H1 (cell line): ENCODE data around the gene OSBP2. TPM values are rescaled to one million over a fixed set of nuclear protein-coding genes. Genes with fewer than 3 reads are reported as not detected.

Experiments used
- CTCF ChIA-PET: fragments of 300-600 bp; sonication (Branson Sonifier 250); formaldehyde crosslinking; loops from one replicate; lab custom pipeline; 2021; ENCODE audit not compliant: partially characterized antibody; lab: Charles Lee
- POLR2A ChIA-PET: fragments of 300-600 bp; sonication (Branson Sonifier 250); formaldehyde crosslinking; loops from one replicate; lab custom pipeline; 2021; ENCODE audit warnings: inconsistent platforms; ENCODE audit not compliant: partially characterized antibody; lab: Charles Lee
- DNase-seq, 2 experiments: peaks; one replicate each; pipeline versions ENCODE4 v3.0.0 to v3.0.0-alpha.2; 2010 to 2022; ENCODE audit warnings: low spot score in 2 of 2, low read depth in 1 of 2, mixed read lengths in 1 of 2
- FAIRE-seq: peaks from 2 replicates; lab custom pipeline; 2011; peaks lifted over from hg19 to GRCh38; lab: Jason Lieb, UNC
- H2AFZ ChIP-seq: 2 replicates; pipeline ENCODE4 v1.8.1; 2012; ENCODE audit warnings: low read length, inconsistent platforms
- H2AK5ac ChIP-seq: 2 replicates; pipeline ENCODE4 v1.6.1; 2013; ENCODE audit warnings: low read depth, low read length
- H2BK120ac ChIP-seq: replicated peaks from 2 replicates; pipeline ENCODE3; 2013; ENCODE audit warnings: low read depth, low read length, inconsistent platforms
- H2BK12ac ChIP-seq: 2 replicates; pipeline ENCODE4 v1.6.1; 2013; ENCODE audit warnings: low read depth, low read length
- H2BK15ac ChIP-seq: 2 replicates; pipeline ENCODE4 v1.6.1; 2013; ENCODE audit warnings: low read length
- H2BK20ac ChIP-seq: 2 replicates; pipeline ENCODE4 v1.6.1; 2013; ENCODE audit warnings: low read length
- H2BK5ac ChIP-seq: 2 replicates; pipeline ENCODE4 v1.6.1; 2013; ENCODE audit warnings: low read depth, low read length
- H3K14ac ChIP-seq: 2 replicates; pipeline ENCODE4 v1.6.1; 2013; ENCODE audit warnings: inconsistent platforms; ENCODE audit not compliant: insufficient read length
- H3K18ac ChIP-seq: 2 replicates; pipeline ENCODE4 v1.6.1; 2013; ENCODE audit warnings: low read length; ENCODE audit errors: extremely low read depth
- H3K23ac ChIP-seq: 2 replicates; pipeline ENCODE4 v1.6.1; 2013; ENCODE audit warnings: inconsistent platforms; ENCODE audit not compliant: insufficient read length
- H3K23me2 ChIP-seq: 2 replicates; pipeline ENCODE4 v1.6.1; 2013; ENCODE audit warnings: low read depth, low read length
- H3K27ac ChIP-seq: 2 replicates; pipeline ENCODE4 v1.6.1; 2011; ENCODE audit warnings: low read depth, low read length, inconsistent platforms
- H3K27me3 ChIP-seq, 4 experiments: replicated peaks in 1 of 4; 1 replicate in 1 of 4; 2 replicates in 3 of 4; pipeline versions ENCODE4 v1.6.1 to v1.8.1; 2011 to 2013; ENCODE audit warnings: low read length in 3 of 4, mild to moderate bottlenecking in 3 of 4, inconsistent platforms in 2 of 4, mixed read lengths in 2 of 4, moderate library complexity in 1 of 4; ENCODE audit not compliant: control insufficient read depth in 3 of 4, insufficient read depth in 3 of 4; ENCODE audit errors: extremely low read depth in 1 of 4
- H3K36me3 ChIP-seq, 4 experiments: 2 replicates each; pipeline versions ENCODE4 v1.6.1 to v1.8.1; 2011 to 2013; ENCODE audit warnings: mild to moderate bottlenecking in 4 of 4, low read length in 3 of 4, moderate library complexity in 2 of 4, control low read depth in 1 of 4, inconsistent platforms in 1 of 4; ENCODE audit not compliant: insufficient read depth in 4 of 4, control insufficient read depth in 2 of 4
- H3K4ac ChIP-seq: replicated peaks from 2 replicates; pipeline ENCODE3; 2013; ENCODE audit warnings: low read length, low read depth, mixed read lengths, inconsistent platforms; ENCODE audit not compliant: insufficient read length
- H3K4me1 ChIP-seq, 4 experiments: replicated peaks in 1 of 4; 1 replicate in 1 of 4; 2 replicates in 3 of 4; pipeline versions ENCODE4 v1.6.1 to v1.8.1; 2011 to 2013; ENCODE audit warnings: low read length in 3 of 4, inconsistent platforms in 2 of 4, mixed read lengths in 1 of 4; ENCODE audit not compliant: insufficient read depth in 4 of 4, control insufficient read depth in 3 of 4
- H3K4me2 ChIP-seq, 2 experiments: 2 replicates each; pipeline versions ENCODE4 v1.6.1 to v1.8.1; 2011 to 2013; ENCODE audit warnings: low read depth in 2 of 2, low read length in 2 of 2, control low read depth in 1 of 2, inconsistent platforms in 1 of 2, mild to moderate bottlenecking in 1 of 2; ENCODE audit not compliant: insufficient read depth in 1 of 2
- H3K4me3 ChIP-seq, 4 experiments: fragments of 200-600, 300-600 bp in 1 of 4; sonication (generic), shearing (Covaris generic), sonication (Bioruptor Twin) in 1 of 4; 2 replicates each; pipeline versions ENCODE4 v1.5.1 to v1.8.1; 2011 to 2016; ENCODE audit warnings: low read length in 4 of 4, low read depth in 3 of 4, control low read depth in 2 of 4, inconsistent platforms in 2 of 4, mild to moderate bottlenecking in 2 of 4, mixed read lengths in 1 of 4, moderate library complexity in 1 of 4; ENCODE audit not compliant: insufficient read depth in 2 of 4; ENCODE audit errors: extremely low read depth in 1 of 4
- H3K56ac ChIP-seq: replicated peaks from 2 replicates; pipeline ENCODE3; 2013; ENCODE audit warnings: low read depth, mild to moderate bottlenecking, mixed read lengths, low read length, inconsistent platforms; ENCODE audit not compliant: insufficient read length
- H3K79me1 ChIP-seq: 2 replicates; pipeline ENCODE4 v1.6.1; 2013; ENCODE audit warnings: low read depth, low read length, control low read depth
- H3K79me2 ChIP-seq, 2 experiments: 2 replicates each; pipeline versions ENCODE4 v1.6.1 to v1.8.1; 2012 to 2013; ENCODE audit warnings: low read length in 2 of 2, mild to moderate bottlenecking in 2 of 2, inconsistent platforms in 1 of 2; ENCODE audit not compliant: insufficient read depth in 2 of 2, control insufficient read depth in 1 of 2
- H3K9ac ChIP-seq, 4 experiments: replicated peaks in 1 of 4; 1 replicate in 1 of 4; 2 replicates in 3 of 4; pipeline versions ENCODE4 v1.6.1 to v1.8.1; 2011 to 2013; ENCODE audit warnings: low read depth in 3 of 4, low read length in 3 of 4, control low read depth in 2 of 4, mild to moderate bottlenecking in 2 of 4, moderate library complexity in 2 of 4, inconsistent platforms in 1 of 4; ENCODE audit errors: extremely low read depth in 1 of 4
- H3K9me3 ChIP-seq, 2 experiments: 2 replicates each; pipeline versions ENCODE4 v1.6.1 to v1.8.1; 2012 to 2013; ENCODE audit warnings: mild to moderate bottlenecking in 2 of 2, moderate library complexity in 2 of 2, control low read depth in 1 of 2, inconsistent platforms in 1 of 2, low read depth in 1 of 2, low read length in 1 of 2, mixed read lengths in 1 of 2; ENCODE audit not compliant: insufficient read depth in 2 of 2
- H4K20me1 ChIP-seq, 2 experiments: replicated peaks in 1 of 2; 2 replicates each; pipeline versions ENCODE3 to v1.8.1; 2011 to 2013; ENCODE audit warnings: inconsistent platforms in 2 of 2, low read length in 2 of 2, mild to moderate bottlenecking in 1 of 2; ENCODE audit not compliant: insufficient read depth in 2 of 2, control insufficient read depth in 1 of 2
- H4K5ac ChIP-seq: 2 replicates; pipeline ENCODE4 v1.6.1; 2013; ENCODE audit warnings: low read length, low read depth, mixed read lengths, inconsistent platforms; ENCODE audit not compliant: insufficient read length
- H4K8ac ChIP-seq: 2 replicates; pipeline ENCODE4 v1.8.0; 2013; ENCODE audit warnings: mild to moderate bottlenecking, moderate library complexity, low read length, inconsistent platforms; ENCODE audit not compliant: insufficient read depth; ENCODE audit errors: extremely low read depth
- H4K91ac ChIP-seq: replicated peaks from 2 replicates; pipeline ENCODE3; 2013; ENCODE audit warnings: low read length, mixed read lengths, inconsistent platforms; ENCODE audit not compliant: insufficient read length
- KDM1A ChIP-seq: fragments of 200-600, 300-600 bp; sonication (generic); IDR thresholded peaks from 2 replicates; pipeline ENCODE4 v1.7.1; 2016; ENCODE audit warnings: mild to moderate bottlenecking, low read length, borderline replicate concordance
- SIX5 ChIP-seq: IDR thresholded peaks from 2 replicates; pipeline ENCODE4 v1.6.1; 2011; ENCODE audit warnings: mild to moderate bottlenecking, low read depth, low read length
- WGBS, 2 experiments: shearing (Covaris generic) in 1 of 2; methylation state at CpG; one replicate each; pipeline versions ENCODE4 v1.1.6 to v1.1.7; 2013 to 2015; ENCODE audit warnings: low lambda C conversion rate in 2 of 2, mixed read lengths in 2 of 2, inconsistent platforms in 1 of 2, low coverage in 1 of 2, missing lambda C conversion rate in 1 of 2; ENCODE audit not compliant: insufficient replicate concordance in 2 of 2, insufficient coverage in 1 of 2, insufficient read length in 1 of 2; ENCODE audit errors: extremely low coverage in 1 of 2, missing lambda C conversion rate in 1 of 2; 5-methylcytosine and 5-hydroxymethylcytosine counted together
- polyA plus RNA-seq, 7 experiments: library from polyadenylated mRNA; depleted of rRNA in 3 of 7; stranded (reverse) in 5 of 7; unstranded in 2 of 7; fragments of >200 nt in 5 of 7; fragments of 200-250 nt in 2 of 7; gene quantifications; 1 replicate in 5 of 7; 2 replicates in 1 of 7; 4 replicates in 1 of 7; pipeline versions ENCODE4 v1.2.1 to v1.2.3, GENCODE V29; 2011 to 2013; ENCODE audit warnings: missing spikeins in 2 of 7, mixed read lengths in 2 of 7
- total RNA-seq: library from RNA; stranded (reverse); fragmentation: NEBNext Ultra II Directional; extraction: Animal tissue kit (Norgen Biotek cat#: 25700); gene quantifications from 2 replicates; pipeline ENCODE4 v1.2.1, GENCODE V29; 2021

OSBP2 gene
- total and polyA plus RNA-seq, 2 of the 8 experiments (the other 6 are each of a cell fraction or from before 2014, with no cell fraction given), result 3.4 to 3.7 TPM

DNA sequence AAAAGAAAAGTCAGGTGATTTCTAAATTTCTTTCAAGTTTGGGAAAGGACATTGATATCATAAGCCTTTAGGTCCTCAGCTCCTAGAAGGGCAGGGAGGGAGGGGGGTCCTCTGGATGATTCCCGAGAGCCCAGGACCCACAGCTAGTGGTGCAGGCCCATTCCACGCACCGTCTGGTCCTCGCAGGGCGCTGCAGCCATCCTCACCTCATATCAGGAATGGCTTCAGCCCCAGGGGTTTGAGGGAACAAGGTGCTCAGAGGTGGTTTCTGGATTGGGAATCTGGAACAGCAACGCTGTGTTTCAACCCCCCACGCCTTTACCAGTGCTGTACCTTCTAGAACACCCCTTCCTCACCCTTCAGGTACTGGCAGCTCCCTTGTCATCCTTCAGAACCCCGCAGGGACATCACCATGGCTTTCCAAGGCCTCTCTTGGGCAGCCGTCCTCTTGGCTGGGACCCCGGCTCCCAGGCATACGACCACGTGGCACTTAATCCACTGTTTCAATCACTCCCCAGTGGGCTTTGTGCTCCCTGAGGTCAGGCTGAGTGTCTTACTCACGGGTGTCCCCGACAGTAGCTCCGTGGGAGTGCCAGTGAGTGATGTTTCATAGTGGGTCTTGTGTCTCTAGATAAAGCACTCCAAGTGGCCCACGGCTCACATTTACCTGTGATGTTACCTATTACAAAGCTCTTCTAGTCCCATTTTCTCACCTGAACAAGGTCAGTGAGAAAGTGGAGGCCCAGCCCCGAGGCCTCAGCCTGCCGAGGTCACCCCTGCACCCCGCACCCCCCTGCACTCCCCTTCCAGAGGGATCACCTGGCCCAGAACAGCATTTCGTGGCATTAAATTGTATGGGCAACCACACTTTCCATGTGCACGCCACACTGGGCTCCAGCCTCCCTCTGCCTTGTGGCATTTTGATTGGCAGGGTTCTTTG is 180.0 kb downstream of the OSBP2 start:
- Histone ChIP-seq H3K36me3 (no peaks in the 10 kb centered on the region), H2BK5ac (no peak overlapping the region), H4K91ac (no peak overlapping the region), H2AK5ac (no peak overlapping the region), H4K20me1 (peaks cover 0 to 1% of the 10 kb centered on the region in 2 experiments), H3K14ac (no peak overlapping the region), H3K9ac (no peak overlapping the region), H3K56ac (no peak overlapping the region), H3K23ac (no peak overlapping the region), H3K4ac (no peak overlapping the region), H2BK120ac (no peak overlapping the region), H3K27ac (no peak overlapping the region), H2AFZ (no peak overlapping the region), H2BK15ac (no peak overlapping the region), H3K9me3 (no peaks in the 10 kb centered on the region), H3K4me2 (no peak overlapping the region), H3K4me1 (peaks cover 0 to 3% (median under 1%) of the 10 kb centered on the region in 4 experiments; a peak in 1 of 7 replicates), H3K23me2 (no peaks in the 10 kb centered on the region), H4K5ac (no peak overlapping the region), H3K18ac (no peak overlapping the region), H3K27me3 (no peaks in the 10 kb centered on the region), H3K79me2 (no peaks in the 10 kb centered on the region), H3K4me3 (no peak overlapping the region), H4K8ac (no peak overlapping the region), H3K79me1 (no peaks in the 10 kb centered on the region), H2BK20ac (no peak overlapping the region), H2BK12ac (no peak overlapping the region)
- TF ChIP-seq KDM1A, result no peak
- TF ChIP-seq SIX5, result no peak
- WGBS, 2 experiments, result 92% methylated on average over 21 of the region's 21 CpGs; no CpG with 5 or more reads in 1 of the 2 experiments
- DNase-seq (no peak), FAIRE-seq (no peak)
- POLR2A ChIA-PET, result interaction anchor here (0.7 kb wide), 1 partner anchor 15 kb away, joined by 3 read pairs; no protein-coding TSS in a partner anchor
- CTCF ChIA-PET, result interaction anchor here (1.3 to 10.8 kb wide), 3 partner anchors 16 to 59 kb away, joined by 3 to 73 read pairs (median 4); no protein-coding TSS in a partner anchor
